ENCODE measurements around the gene PTTG1IP.
A peak's percentile ranks its signal among the peaks of the same experiment; 100 is the strongest.

PTTG1IP gene

GRCh38 chr21:44865561-44866280 is 7.8 kb downstream of the PTTG1IP start:
- no peak for DNase-seq (ENCODE audit: low read depth)

GRCh38 chr21:44862869-44863685 is 10.4 kb downstream of the PTTG1IP start:
- no peak for DNase-seq (ENCODE audit: low read depth)

GRCh38 chr21:44858791-44859190 is 14.7 kb downstream of the PTTG1IP start:
- DNase-seq (ENCODE audit: low read depth): no peak

- DNase-seq (ENCODE audit: low read depth): no peak
Observed at GRCh38 chr21:44858291-44858690, 15.2 kb downstream of the PTTG1IP start.

GRCh38 chr21:44857127-44857892 is 16.2 kb downstream of the PTTG1IP start:
- no peak for DNase-seq (ENCODE audit: low read depth)

- DNase-seq (ENCODE audit: low read depth): no peak
Observed at GRCh38 chr21:44856131-44856530, 17.4 kb downstream of the PTTG1IP start.

- DNase-seq (ENCODE audit: low read depth): no peak
Observed at GRCh38 chr21:44855572-44855971, 17.9 kb downstream of the PTTG1IP start.

GRCh38 chr21:44854664-44855446 is 18.6 kb downstream of the PTTG1IP start:
- DNase-seq (ENCODE audit: low read depth): no peak

- DNase-seq (ENCODE audit: low read depth): no peak
Observed at GRCh38 chr21:44854391-44854663, 19.2 kb downstream of the PTTG1IP start.

GRCh38 chr21:44853601-44854390 is 19.7 kb downstream of the PTTG1IP start:
- no peak for DNase-seq (ENCODE audit: low read depth)

- no peak for DNase-seq (ENCODE audit: low read depth)
Observed at GRCh38 chr21:44850905-44851657, 22.4 kb downstream of the PTTG1IP start.

- DNase-seq (ENCODE audit: low read depth): no peak
Observed at GRCh38 chr21:44850208-44850800, 23.2 kb downstream of the PTTG1IP start.

- no peak for DNase-seq (ENCODE audit: low read depth)
Observed at GRCh38 chr21:44849616-44850130, 23.8 kb downstream of the PTTG1IP start.

GRCh38 chr21:44848821-44849521 is 24.5 kb downstream of the PTTG1IP start:
- no peak for DNase-seq (ENCODE audit: low read depth)

- no peak for DNase-seq (ENCODE audit: low read depth)
Observed at GRCh38 chr21:44847261-44848056, 26.0 kb downstream of the PTTG1IP start.

GRCh38 chr21:44846485-44847260 is 26.8 kb downstream of the PTTG1IP start:
- peak; percentile 17 for DNase-seq (ENCODE audit: low read depth)

GRCh38 chr21:44846224-44846484 is 27.3 kb downstream of the PTTG1IP start:
- no peak for DNase-seq (ENCODE audit: low read depth)
